HG03066 (cell line): ENCODE measurements around the gene FBXL7.
"Not testable (repeated sequence)": the region's sequence is repeated elsewhere in the genome, so short reads cannot be mapped to it uniquely, and the experiment has no call there.

Experiments
- ATAC-seq: cut with Tn5 transposase; IDR thresholded peaks from one replicate; pipeline ENCODE4 v1.9.1; 2021; ENCODE audit warnings: low read depth; ENCODE audit not compliant: unreplicated experiment

FBXL7 gene

GRCh38 chr5:15844253-15844652 lies 344.3 kb downstream of the FBXL7 start:
- ATAC-seq = no peak

DNA sequence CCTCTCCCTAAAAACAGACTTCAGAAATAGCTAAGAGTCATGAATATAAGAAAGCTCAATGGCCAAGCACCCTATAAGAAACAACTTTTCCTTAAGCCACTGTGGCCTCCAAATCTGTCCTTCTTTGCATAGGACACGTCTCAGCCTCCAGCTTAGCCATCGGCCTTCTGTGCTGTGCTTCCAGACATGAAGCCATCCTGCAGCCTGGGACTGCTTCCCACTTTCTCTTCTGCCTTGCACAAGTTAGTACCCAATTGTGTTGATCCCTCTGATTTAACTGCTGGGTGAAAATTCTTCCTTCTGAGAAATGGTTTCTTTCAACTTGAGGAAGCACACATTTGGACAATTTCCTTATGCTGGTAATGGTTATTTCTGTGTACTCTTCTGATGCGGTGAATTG lies 344.9 kb downstream of the FBXL7 start:
- ATAC-seq = no peak

- ATAC-seq = no peak
These were observed 350.6 kb downstream of the FBXL7 start for GRCh38 chr5:15850536-15850935.

DNA sequence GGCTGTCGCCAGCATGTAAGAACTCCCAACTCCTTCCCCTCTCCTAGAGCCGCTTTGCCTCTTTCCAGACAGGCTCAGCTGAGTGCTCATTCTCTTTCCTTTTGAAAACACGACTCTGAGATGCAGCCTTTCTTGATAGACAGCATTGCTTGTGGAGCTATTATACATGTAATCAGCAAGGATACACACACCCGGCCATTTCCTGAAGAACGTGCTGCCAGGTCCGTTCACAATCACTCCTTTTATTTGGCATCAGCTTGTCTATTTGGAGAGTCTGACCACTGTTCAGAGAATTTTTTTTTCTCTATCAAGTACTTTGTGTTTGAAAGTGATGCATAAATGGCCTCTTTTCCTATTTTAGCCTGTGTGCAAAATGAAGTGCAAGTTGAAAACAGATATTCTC lies 351.0 kb downstream of the FBXL7 start:
- ATAC-seq = no peak

DNA sequence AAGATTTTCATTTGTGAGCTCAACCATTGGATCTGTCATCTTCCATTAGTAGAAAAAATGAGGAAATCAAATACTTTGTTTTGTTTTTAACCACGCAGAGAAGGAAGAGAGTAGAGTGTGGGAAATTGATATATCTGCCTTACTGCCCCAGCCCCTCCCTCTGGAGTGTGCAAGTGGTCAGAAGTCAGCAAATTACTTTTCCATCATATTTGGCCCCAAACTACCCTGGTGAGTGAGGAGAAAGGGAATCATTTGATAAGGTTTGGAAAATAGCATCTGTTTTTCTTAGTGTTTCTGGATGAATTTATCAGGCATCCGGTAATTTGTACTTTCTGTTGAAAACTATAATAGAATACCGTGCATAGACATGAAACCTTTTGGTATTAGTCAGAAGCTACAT lies 352.2 kb downstream of the FBXL7 start:
- no peak for ATAC-seq

DNA sequence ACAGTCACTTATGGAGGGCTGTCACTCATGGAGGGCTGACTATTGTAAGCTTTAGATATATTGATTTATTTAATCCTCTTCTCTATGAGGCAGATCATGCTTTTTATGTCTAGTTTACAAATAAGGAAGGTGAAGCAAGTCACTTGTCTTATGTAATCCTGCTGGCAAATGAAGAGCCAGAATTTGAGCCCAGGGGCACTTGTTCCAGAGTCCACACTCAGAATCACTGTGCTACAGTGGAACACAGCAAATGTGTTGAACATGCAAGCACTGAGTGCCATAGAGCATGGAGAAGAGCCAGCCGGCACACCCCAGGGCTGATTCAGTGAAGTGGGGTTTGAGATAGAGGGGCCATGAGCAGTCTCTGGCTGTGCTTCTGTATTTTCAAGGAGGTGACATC lies 353.0 kb downstream of the FBXL7 start:
- no peak for ATAC-seq

GRCh38 chr5:15858326-15858725 lies 358.3 kb downstream of the FBXL7 start:
- ATAC-seq = no peak

DNA sequence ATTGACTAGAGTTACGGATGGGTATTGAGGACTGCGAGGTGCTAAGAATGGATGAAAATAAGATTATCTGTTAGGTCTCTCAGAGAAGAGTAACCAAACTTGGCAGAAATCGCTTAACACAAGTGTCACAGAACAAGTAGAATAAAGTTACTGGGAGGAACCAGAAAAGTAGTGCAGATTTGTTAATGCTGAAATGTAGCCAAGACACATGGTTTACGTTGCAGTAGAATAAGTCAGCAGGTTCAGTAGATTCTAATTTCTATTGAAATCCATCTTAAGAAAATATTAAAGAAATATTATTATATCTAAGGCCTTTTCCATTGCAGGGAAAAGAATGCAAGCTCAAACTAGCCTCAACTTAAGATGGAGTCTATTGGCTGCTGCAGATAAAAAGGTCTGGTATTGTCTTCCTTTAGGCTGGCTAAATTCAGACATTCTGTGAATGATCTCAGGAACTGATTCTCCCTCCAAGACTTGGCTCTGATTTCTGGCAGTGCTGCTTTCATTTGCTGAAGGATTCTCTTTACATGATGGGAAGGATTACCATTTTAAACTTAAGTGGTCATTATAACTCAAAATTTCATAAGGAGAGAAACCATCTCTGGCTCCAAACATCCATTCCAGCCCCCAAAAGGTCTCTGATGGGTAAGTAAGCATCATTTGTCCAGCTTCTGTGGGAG lies 364.7 kb downstream of the FBXL7 start:
- ATAC-seq = no peak

DNA sequence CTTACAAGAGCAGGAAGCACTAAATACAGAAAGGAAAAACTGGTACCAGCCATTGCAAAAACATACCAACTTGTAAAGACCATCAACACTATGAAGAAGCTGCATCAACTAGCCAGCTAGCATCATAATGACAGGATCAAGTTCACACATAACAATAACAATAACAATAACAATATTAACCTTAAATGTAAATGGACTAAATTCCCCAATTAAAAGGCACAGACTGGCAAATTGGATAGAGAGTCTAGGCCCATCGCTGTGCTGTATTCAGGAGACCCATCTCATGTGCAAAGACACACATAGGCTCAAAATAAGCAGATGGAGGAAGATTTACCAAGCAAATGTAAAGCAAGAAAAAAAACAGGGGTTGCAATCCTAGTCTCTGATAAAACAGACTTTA lies 372.3 kb downstream of the FBXL7 start:
- not testable (repeated sequence) for ATAC-seq

DNA sequence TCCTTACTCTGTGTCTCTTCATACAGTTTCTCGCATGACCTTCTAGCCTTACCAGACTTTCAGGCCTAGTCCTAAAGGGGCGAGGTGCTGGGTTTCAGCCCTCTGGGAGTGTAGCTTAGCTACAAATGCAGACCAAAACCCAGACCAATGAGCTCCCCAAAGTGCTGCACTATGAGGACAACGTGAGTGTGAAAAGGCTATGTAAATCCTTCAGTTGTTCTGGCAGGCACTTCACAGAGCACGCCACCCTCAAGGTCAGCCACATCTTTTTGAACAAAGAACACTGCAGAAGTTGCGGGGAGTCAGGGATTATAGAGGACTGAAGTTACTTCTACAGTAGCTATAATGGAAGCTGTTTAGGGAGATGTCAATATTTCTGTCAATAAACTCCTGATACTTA lies 377.9 kb downstream of the FBXL7 start:
- no peak for ATAC-seq

DNA sequence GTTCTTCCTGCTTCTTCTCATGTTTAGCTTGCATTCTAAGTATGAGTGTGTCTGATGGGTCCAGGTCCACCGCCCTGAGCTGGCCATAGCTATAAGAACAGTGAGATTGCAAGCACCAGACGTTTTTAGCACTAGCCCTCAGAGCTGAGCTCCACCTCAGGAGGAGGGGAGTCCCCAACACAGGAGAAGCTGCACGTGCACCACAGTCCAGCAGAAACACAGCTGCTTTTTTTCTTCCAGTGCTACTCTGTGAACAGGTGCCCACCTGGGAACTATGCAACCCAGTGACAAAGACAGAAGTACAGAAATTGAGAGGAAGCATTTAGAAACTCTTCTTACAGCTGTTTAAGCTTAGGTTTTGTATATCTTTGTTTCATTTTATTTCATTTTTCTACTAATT lies 380.2 kb downstream of the FBXL7 start:
- no peak for ATAC-seq

DNA sequence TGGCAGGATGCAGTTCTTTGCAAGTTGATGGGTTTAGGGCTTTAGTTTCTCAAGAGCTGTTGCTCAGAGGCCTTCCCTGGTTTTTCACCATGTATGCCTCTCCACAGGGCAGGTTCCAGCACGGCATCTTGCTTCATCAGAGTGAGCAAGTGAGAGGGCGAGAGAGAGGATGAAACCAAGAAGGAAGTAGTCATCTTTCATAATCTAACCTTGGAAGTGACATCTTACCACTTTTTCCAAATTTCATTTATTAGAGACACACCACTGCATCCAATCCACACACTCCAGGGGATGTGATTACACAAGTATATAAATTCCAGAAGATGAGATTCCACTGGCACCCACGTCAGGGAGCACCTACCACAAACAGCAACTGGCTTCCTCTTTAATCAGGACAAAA lies 385.2 kb downstream of the FBXL7 start:
- ATAC-seq = no peak

- no peak for ATAC-seq
These were observed 386.2 kb downstream of the FBXL7 start for GRCh38 chr5:15886156-15886555.

DNA sequence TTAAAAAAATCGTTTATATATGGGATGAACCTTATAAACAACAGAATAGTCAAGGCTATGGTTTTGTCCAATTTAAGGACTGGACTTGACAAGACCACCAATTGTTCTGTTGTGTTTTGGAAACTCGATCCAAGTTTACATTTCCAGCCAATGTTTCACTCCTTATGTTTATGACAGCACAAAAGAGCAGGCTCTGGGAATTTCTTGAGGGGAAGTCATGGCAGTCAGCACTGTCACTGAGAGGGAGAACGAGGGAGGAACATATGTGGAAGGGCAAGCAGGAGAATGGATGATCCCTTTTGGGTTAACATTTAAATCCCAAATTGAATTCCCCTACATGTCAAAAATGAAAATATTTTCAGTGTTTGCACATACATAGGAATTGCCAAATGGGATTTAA lies 387.1 kb downstream of the FBXL7 start:
- no peak for ATAC-seq

DNA sequence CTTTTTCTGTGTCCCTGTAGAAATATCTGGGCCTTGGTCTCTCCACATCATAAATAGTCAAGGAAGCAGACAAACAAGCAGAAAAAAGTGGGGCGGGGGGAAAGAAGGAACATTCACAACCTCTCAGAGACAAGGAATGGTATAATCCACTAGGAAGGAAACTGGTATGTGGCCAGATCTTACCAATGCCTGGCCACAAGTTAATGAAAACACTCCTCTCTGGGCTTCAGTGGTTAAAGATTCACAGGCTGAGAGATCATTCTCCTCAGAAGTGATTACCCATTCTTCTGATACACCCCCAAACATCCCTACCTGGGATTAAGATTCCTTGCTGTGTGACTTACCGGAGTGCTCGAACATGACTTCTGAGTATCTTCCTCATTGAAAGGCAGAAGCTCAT lies 389.0 kb downstream of the FBXL7 start:
- ATAC-seq = no peak

- no peak for ATAC-seq
These were observed 393.9 kb downstream of the FBXL7 start for GRCh38 chr5:15893866-15894265.

GRCh38 chr5:15897656-15898055 lies 397.7 kb downstream of the FBXL7 start:
- no peak for ATAC-seq

DNA sequence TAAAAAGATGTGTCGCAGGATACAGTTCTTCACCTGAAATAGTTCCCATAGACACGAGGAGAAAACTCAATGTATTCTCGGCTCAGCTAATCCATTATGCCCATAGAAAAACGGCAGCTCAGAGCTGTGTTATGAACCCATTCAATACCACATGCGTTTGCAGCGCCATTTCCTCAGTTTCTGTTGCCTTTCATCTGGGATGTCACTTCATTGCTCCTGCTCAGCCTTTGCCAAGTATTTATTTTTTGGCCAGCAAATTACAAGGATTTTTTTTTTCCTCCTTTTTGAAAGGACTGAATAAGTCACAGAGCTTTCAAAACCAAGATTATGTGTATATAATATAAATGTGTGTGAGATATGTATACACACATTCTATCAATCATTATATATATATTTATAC lies 398.7 kb downstream of the FBXL7 start:
- no peak for ATAC-seq

DNA sequence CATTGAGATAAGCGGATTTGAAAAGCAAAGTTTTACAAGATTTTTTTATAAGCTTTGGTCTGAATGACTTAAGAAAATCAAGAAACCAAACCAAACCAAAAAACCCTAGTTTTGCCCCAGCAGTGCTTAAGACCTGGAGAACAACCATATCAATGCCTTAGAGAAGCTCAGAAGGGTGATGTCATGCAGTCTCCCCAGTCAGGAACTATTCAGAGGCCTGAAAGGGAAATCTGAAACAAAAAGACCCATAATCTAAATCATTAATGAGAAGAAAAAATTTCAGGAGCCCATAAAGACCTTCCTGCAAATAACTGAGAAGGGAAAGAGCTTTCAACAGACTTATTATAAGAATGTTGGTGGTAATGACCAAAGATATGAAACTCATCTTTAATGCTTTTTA lies 399.5 kb downstream of the FBXL7 start:
- no peak for ATAC-seq

- ATAC-seq = no peak
These were observed 401.2 kb downstream of the FBXL7 start for GRCh38 chr5:15901151-15901550.

DNA sequence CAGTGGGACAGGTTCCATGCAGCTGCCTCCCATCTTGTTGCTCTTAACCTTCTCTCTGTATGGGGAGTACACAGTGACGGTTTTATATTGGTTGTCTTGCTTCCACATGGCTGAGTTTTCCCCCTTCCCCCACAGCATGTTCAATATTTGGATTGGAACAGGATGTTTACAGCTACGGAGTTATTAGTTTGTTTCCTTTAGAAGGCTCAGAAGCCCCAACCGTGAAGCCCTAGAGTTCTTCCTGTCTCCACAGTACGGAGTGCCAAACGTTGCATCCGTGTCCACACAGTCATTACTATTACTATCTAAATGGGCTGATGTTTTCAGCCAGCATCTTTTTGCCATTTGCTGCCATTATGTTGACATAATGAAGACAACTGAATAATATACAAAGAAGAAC lies 402.1 kb downstream of the FBXL7 start:
- no peak for ATAC-seq

DNA sequence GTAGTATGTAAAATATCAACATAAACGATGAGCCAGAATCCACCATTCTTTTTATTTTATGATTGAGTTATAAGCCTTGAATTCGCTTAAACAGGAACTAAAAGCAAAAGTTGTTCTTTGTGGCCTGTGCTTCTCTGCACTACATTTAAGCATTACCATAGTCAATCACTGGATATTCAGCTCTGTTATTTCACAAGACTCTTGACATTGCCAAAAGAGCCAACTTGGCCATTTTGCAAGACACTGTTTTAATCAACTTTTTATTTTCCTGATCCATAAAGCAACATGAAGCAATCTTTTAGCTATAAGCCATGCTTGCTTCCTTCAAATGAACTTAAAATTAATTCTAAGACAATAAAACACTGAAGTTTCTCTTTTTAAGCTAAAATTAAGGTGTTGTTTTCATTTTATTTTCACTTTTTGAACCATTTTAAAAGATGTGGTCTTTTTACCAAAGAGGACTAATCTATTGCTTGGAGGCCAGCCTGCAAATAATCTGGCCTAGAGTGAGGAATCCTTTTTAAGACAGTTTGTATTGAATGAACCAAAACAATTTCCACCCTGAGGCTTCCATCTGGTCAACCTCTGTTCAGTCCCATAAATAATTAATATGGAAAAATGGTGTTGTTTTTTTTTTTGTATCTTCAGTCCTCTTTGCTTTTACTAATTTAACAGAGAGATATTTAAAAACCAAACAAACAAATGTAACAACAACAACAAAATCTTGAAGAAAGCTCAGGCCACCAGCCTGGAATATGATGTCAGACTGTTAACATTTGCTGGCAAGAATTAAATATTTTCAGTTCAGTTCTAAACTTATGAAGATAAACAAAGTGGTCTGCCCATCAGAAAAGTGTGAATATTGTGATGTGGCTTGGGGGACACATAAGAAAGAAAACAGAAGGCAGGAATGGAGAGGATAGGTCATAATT lies 405.2 kb downstream of the FBXL7 start:
- no peak for ATAC-seq
